Effector memory CD4-positive, alpha-beta T cell (primary cell): ENCODE results near the gene CADM1.

Experiments used
- DNase-seq, 3 donors: peaks; one replicate each; pipeline ENCODE4 v3.0.0-alpha.2; 2020
- H3K27ac ChIP-seq: 2 replicates; pipeline ENCODE4 v1.7.0; 2013; ENCODE audit warnings: mild to moderate bottlenecking, low read length, moderate library complexity; ENCODE audit not compliant: insufficient read depth, poor library complexity, severe bottlenecking
- H3K27me3 ChIP-seq: replicated peaks from 2 replicates; pipeline ENCODE4 v1.7.0; 2013; ENCODE audit warnings: mild to moderate bottlenecking, low read length; ENCODE audit not compliant: insufficient read depth, control insufficient read depth, poor library complexity, severe bottlenecking
- H3K36me3 ChIP-seq: 2 replicates; pipeline ENCODE4 v1.7.0; 2013; ENCODE audit warnings: mild to moderate bottlenecking, low read length, moderate library complexity; ENCODE audit not compliant: control insufficient read depth, insufficient read depth
- H3K4me1 ChIP-seq: 2 replicates; pipeline ENCODE4 v1.7.0; 2013; ENCODE audit warnings: low read length, mild to moderate bottlenecking; ENCODE audit not compliant: control insufficient read depth, insufficient read depth, poor library complexity, severe bottlenecking
- H3K4me3 ChIP-seq: 2 replicates; pipeline ENCODE4 v1.7.0; 2013; ENCODE audit warnings: low read length, low read depth, mild to moderate bottlenecking; ENCODE audit not compliant: insufficient read depth, poor library complexity, severe bottlenecking
- H3K9me3 ChIP-seq: 2 replicates; pipeline ENCODE4 v1.7.0; 2013; ENCODE audit warnings: mild to moderate bottlenecking, low read length, moderate library complexity; ENCODE audit not compliant: control insufficient read depth

CADM1 gene

GRCh38 chr11:115263799-115264656 is 240.2 kb downstream of the CADM1 start:
- H3K27me3 ChIP-seq = no peaks in the 10 kb centered on the region
- H3K36me3 ChIP-seq = no peaks in the 10 kb centered on the region

GRCh38 chr11:115258216-115258615 is 246.0 kb downstream of the CADM1 start:
- Histone ChIP-seq H3K27me3 (no peaks in the 10 kb centered on the region), H3K27ac (no peak overlapping the region), H3K4me1 (no peaks in the 10 kb centered on the region), H3K36me3 (no peaks in the 10 kb centered on the region), H3K9me3 (no peaks in the 10 kb centered on the region), H3K4me3 (no peak overlapping the region)
- no peak for DNase-seq

More at GRCh38 chr11:115263799-115264656, 240.2 kb downstream of the CADM1 start:
- Histone ChIP-seq H3K9me3 (no peaks in the 10 kb centered on the region), H3K4me1 (no peaks in the 10 kb centered on the region), H3K4me3 (no peak overlapping the region), H3K27ac (no peak overlapping the region)
- DNase-seq = no peak

GRCh38 chr11:115257678-115258077 is 246.5 kb downstream of the CADM1 start:
- Histone ChIP-seq H3K27me3 (no peaks in the 10 kb centered on the region), H3K9me3 (no peaks in the 10 kb centered on the region), H3K4me3 (no peak overlapping the region), H3K4me1 (no peaks in the 10 kb centered on the region), H3K36me3 (no peaks in the 10 kb centered on the region), H3K27ac (no peak overlapping the region)
- DNase-seq = no peak

GRCh38 chr11:115257270-115257669 is 246.9 kb downstream of the CADM1 start:
- Histone ChIP-seq H3K4me1 (no peaks in the 10 kb centered on the region), H3K4me3 (no peak overlapping the region), H3K36me3 (no peaks in the 10 kb centered on the region), H3K27ac (no peak overlapping the region), H3K9me3 (no peaks in the 10 kb centered on the region), H3K27me3 (no peaks in the 10 kb centered on the region)
- no peak for DNase-seq

- H3K4me1 ChIP-seq = no peaks in the 10 kb centered on the region
These were observed 247.6 kb downstream of the CADM1 start for GRCh38 chr11:115256397-115257197.

GRCh38 chr11:115255006-115255762 is 249.0 kb downstream of the CADM1 start:
- no peaks in the 10 kb centered on the region for H3K9me3 ChIP-seq
- no peak for DNase-seq
- no peak overlapping the region for H3K27ac ChIP-seq
- no peaks in the 10 kb centered on the region for H3K36me3 ChIP-seq
- no peaks in the 10 kb centered on the region for H3K4me1 ChIP-seq
- no peak overlapping the region for H3K4me3 ChIP-seq
- H3K27me3 ChIP-seq = no peaks in the 10 kb centered on the region

More at GRCh38 chr11:115256397-115257197, 247.6 kb downstream of the CADM1 start:
- H3K27me3 ChIP-seq = no peaks in the 10 kb centered on the region
- no peaks in the 10 kb centered on the region for H3K36me3 ChIP-seq
- no peaks in the 10 kb centered on the region for H3K9me3 ChIP-seq
- no peak for DNase-seq
- H3K4me3 ChIP-seq = no peak overlapping the region
- H3K27ac ChIP-seq = no peak overlapping the region

- Histone ChIP-seq H3K4me3 (no peak overlapping the region), H3K4me1 (no peaks in the 10 kb centered on the region)
- DNase-seq = no peak
These were observed 253.1 kb downstream of the CADM1 start for GRCh38 chr11:115251126-115251525.

GRCh38 chr11:115249061-115249578 is 255.1 kb downstream of the CADM1 start:
- Histone ChIP-seq H3K27ac (no peak overlapping the region), H3K4me1 (no peaks in the 10 kb centered on the region), H3K9me3 (no peaks in the 10 kb centered on the region), H3K4me3 (no peak overlapping the region), H3K36me3 (no peaks in the 10 kb centered on the region), H3K27me3 (no peaks in the 10 kb centered on the region)
- no peak for DNase-seq

More at GRCh38 chr11:115251126-115251525, 253.1 kb downstream of the CADM1 start:
- Histone ChIP-seq H3K36me3 (no peaks in the 10 kb centered on the region), H3K9me3 (no peaks in the 10 kb centered on the region), H3K27ac (no peak overlapping the region), H3K27me3 (no peaks in the 10 kb centered on the region)

GRCh38 chr11:115247953-115248352 is 256.3 kb downstream of the CADM1 start:
- DNase-seq = no peak
- Histone ChIP-seq H3K4me3 (no peak overlapping the region), H3K36me3 (no peaks in the 10 kb centered on the region), H3K4me1 (no peaks in the 10 kb centered on the region), H3K27me3 (no peaks in the 10 kb centered on the region), H3K27ac (no peak overlapping the region), H3K9me3 (no peaks in the 10 kb centered on the region)
